ENCODE measurements around the gene MTFR2. TPM values are rescaled to one million over a fixed set of nuclear protein-coding genes. Genes with fewer than 3 reads are reported as not detected.

Gene MTFR2
- 10.5 and 12.6 TPM in 2 replicates for total RNA-seq (2021)
- Bru-seq, nascent RNA, result percentile 80 among the genes with signal in this experiment
- BruChase-seq, experiment 1, labeled RNA remaining after a 2-hour chase, result percentile 66 among the genes with signal in this experiment
- percentile 66 among the genes with signal in this experiment for BruChase-seq, experiment 2, labeled RNA remaining after a 6-hour chase
- long read RNA-seq, transcript MTFR2-205 (8 exons, 1,524 nt), result minor isoform, 7 of 23 reads
- long read RNA-seq, transcript MTFR2-203 (8 exons, 1,793 nt), result major isoform, 8 of 23 reads
- long read RNA-seq, partial matches to known transcripts, result 1 of 23 reads
- long read RNA-seq, other reads (novel, unspliced or antisense), result 7 of 23 reads

DNA sequence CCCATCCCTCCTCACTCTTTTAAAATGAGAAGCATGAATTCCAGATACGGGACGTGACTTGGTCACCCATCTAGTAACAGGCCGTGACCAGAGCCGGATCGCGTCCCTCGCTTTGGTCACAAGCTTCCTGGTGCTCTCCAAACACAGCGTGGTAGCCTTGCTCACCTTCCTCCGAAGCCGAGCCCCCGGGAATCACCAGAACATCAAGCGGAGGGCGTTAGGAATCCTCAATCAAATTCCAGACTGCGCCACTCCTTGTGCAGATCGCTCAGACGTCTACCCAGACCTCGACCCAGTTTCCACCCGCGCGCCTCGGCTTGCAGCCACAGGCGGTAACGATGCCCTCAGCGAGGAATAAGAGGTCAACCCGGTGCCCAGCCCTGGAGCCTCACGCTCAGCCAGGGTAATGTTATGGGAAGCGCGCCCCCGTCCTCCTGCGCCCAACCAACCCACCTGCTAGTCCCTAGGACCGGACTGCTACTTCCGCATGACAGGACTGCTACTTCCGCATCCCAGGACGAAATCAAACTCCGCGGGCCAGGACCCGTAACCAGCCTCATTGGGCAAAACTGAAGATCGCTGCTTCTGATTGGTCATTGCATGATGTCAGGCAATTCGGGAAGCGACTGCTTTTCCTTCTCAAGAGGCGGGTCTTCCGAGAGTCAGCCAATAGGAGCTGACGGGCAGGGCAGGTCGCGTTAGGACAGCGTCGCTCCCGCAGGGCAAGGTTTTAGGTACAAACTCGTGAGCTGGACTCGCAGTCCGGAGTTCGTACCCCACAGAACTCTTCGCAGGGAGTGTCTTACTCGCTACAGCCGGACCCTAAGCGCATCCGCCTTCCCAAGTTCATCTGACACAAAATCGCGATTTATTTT is at the start of gene MTFR2:
Gene MTFR2 (minus strand): TSS at position 501 of the 875 bp plus-strand sequence. CDS start 1,212 bp downstream, outside the sequence.
- peak within 1 kb of the TSS; percentile 13; the same call in 1 of the 2 replicates for H3K27ac ChIP-seq
- intact Hi-C loops (cut with micrococcal nuclease; ENCODE audit: unreplicated experiment), result loop anchor here (1.0 to 5.0 kb wide), 3 partner anchors 41 to 302 kb away; partner anchors contain the start of gene MAP7
- 0 out of 2 replicates have a peak, but pooled peaks cover 16% of the 10 kb centered on the region for H3K36me3 ChIP-seq (ENCODE audit: low read depth)
- peak within 1 kb of the TSS; percentile 79 for H3K4me3 ChIP-seq
- BruUV-seq (replicated peaks), result TSS peak; percentile 43
- ChIA-PET POLR2A (ENCODE audit: unreplicated experiment) (interaction anchor here (0.5 to 0.8 kb wide), 5 partner anchors 40 to 1349 kb away, joined by 4 to 21 read pairs (median 8); partner anchors contain the start of genes BCLAF1 and HBS1L), CTCF (interaction anchor here (0.7 kb wide), 1 partner anchor 715 kb away, joined by 3 read pairs; no protein-coding TSS in a partner anchor)
- no peaks in the 10 kb centered on the region for H3K27me3 ChIP-seq (ENCODE audit: insufficient read depth, low read depth)
- peak within 1 kb of the TSS; percentile 98 for H2AFZ ChIP-seq
- TF ChIP-seq, protein P1, sequence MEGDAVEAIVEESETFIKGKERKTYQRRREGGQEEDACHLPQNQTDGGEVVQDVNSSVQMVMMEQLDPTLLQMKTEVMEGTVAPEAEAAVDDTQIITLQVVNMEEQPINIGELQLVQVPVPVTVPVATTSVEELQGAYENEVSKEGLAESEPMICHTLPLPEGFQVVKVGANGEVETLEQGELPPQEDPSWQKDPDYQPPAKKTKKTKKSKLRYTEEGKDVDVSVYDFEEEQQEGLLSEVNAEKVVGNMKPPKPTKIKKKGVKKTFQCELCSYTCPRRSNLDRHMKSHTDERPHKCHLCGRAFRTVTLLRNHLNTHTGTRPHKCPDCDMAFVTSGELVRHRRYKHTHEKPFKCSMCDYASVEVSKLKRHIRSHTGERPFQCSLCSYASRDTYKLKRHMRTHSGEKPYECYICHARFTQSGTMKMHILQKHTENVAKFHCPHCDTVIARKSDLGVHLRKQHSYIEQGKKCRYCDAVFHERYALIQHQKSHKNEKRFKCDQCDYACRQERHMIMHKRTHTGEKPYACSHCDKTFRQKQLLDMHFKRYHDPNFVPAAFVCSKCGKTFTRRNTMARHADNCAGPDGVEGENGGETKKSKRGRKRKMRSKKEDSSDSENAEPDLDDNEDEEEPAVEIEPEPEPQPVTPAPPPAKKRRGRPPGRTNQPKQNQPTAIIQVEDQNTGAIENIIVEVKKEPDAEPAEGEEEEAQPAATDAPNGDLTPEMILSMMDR (conservative IDR thresholded peaks at IDR 0.05), result no peak
- TF ChIP-seq EZH2 (IDR thresholded peaks at IDR 0.05; ENCODE audit: low read depth), result no peak
- DNase-seq, result peak; percentile 93 to 100
- H3K9me2 ChIP-seq (ENCODE audit: insufficient read depth), result no peaks in the 10 kb centered on the region
- peak within 1 kb of the TSS; percentile 92 for H3K4me2 ChIP-seq
- H3K79me2 ChIP-seq (ENCODE audit: low read depth), result peaks cover 30% of the 10 kb centered on the region
- 0 out of 2 replicates have a peak, but pooled peaks cover 14% of the 10 kb centered on the region for H4K20me1 ChIP-seq (ENCODE audit: insufficient read depth)
- peaks cover 45% of the 10 kb centered on the region for H3F3A ChIP-seq (ENCODE audit: insufficient read depth, low read depth)
- H3K9me3 ChIP-seq (ENCODE audit: insufficient read depth, low read depth), result no peaks in the 10 kb centered on the region
- peaks cover 20% of the 10 kb centered on the region for H3K4me1 ChIP-seq (replicated peaks; ENCODE audit: insufficient read depth)

GRCh38 chr6:136294621-136295020 is 44.5 kb upstream of the MTFR2 start:
- H2AFZ ChIP-seq, result no peak overlapping the region
- BruUV-seq (replicated peaks), result no TSS peak
- ChIA-PET POLR2A (ENCODE audit: unreplicated experiment) (no interaction called here), CTCF (no interaction called here)
- H3K79me2 ChIP-seq (ENCODE audit: low read depth), result no peaks in the 10 kb centered on the region
- no peak for DNase-seq
- no peaks in the 10 kb centered on the region for H3K9me3 ChIP-seq (ENCODE audit: insufficient read depth, low read depth)
- H4K20me1 ChIP-seq (ENCODE audit: insufficient read depth), result no peaks in the 10 kb centered on the region
- peaks cover 13% of the 10 kb centered on the region for H3F3A ChIP-seq (ENCODE audit: insufficient read depth, low read depth)
- H3K27ac ChIP-seq, result no peak overlapping the region
- intact Hi-C loops (cut with micrococcal nuclease; ENCODE audit: unreplicated experiment), result no loop called here
- no peak overlapping the region for H3K4me3 ChIP-seq
- peaks cover 15% of the 10 kb centered on the region for H3K4me1 ChIP-seq (replicated peaks; ENCODE audit: insufficient read depth)
- no peaks in the 10 kb centered on the region for H3K9me2 ChIP-seq (ENCODE audit: insufficient read depth)
- H3K27me3 ChIP-seq (ENCODE audit: insufficient read depth, low read depth), result no peaks in the 10 kb centered on the region
- TF ChIP-seq EZH2 (IDR thresholded peaks at IDR 0.05; ENCODE audit: low read depth), result no peak
- TF ChIP-seq, protein P1 (conservative IDR thresholded peaks at IDR 0.05), result no peak
- no peaks in the 10 kb centered on the region for H3K36me3 ChIP-seq (ENCODE audit: low read depth)
- H3K4me2 ChIP-seq, result no peak overlapping the region

DNA sequence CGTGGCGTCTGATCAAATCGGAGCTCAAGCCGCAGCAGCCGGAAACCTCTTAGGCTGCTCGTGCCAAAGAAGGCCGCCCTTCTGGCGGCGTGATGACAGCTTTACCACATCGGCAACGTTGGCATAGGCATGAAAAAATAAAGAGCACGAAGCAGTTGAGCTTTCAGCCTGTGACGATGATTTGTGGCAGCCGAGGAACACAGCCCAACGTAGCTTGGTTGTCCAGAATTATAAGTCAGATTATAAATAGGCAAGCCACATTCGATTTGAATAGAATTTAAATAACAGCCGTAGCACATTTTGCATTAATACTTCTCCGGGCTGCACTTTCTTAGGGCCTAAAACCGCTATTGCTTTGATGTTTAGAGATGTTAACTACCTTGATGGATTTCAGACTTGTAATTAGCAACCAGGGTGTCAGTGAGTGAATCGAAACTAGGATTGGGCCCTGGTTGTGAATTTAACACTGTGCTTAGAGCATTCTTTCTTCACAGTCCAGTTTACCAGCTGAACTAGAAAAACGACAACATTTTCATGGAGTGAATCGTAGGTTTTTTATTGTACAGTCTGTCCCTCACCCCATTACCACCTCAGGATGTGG is 40.4 kb upstream of the MTFR2 start:
- H3K27me3 ChIP-seq (ENCODE audit: insufficient read depth, low read depth), result no peaks in the 10 kb centered on the region
- H3K79me2 ChIP-seq (ENCODE audit: low read depth), result peaks cover 41% of the 10 kb centered on the region
- peak overlapping the region; percentile 97 for H2AFZ ChIP-seq
- peaks cover 36% of the 10 kb centered on the region for H4K20me1 ChIP-seq (ENCODE audit: insufficient read depth)
- H3K4me2 ChIP-seq, result peak overlapping the region; percentile 95
- intact Hi-C loops (cut with micrococcal nuclease; ENCODE audit: unreplicated experiment), result loop anchor here (2.0 kb wide), 1 partner anchor 40 kb away; the partner anchor contains the start of gene MTFR2
- H3K9me2 ChIP-seq (ENCODE audit: insufficient read depth), result no peaks in the 10 kb centered on the region
- peak overlapping the region; percentile 97 for H3K27ac ChIP-seq
- TSS peak; percentile 97 for BruUV-seq (replicated peaks)
- TF ChIP-seq, protein P1 (conservative IDR thresholded peaks at IDR 0.05), result peak; percentile 44; the same call in 1 of the 2 replicates
- TF ChIP-seq EZH2 (IDR thresholded peaks at IDR 0.05; ENCODE audit: low read depth), result no peak
- ChIA-PET POLR2A (ENCODE audit: unreplicated experiment) (interaction anchor here (0.5 to 2.0 kb wide), 8 partner anchors 17 to 793 kb away, joined by 3 to 8 read pairs (median 4); partner anchors contain the start of genes AHI1, MAP7 and MTFR2), CTCF (no interaction called here)
- peaks cover 44% of the 10 kb centered on the region for H3K4me1 ChIP-seq (replicated peaks; ENCODE audit: insufficient read depth)
- H3F3A ChIP-seq (ENCODE audit: insufficient read depth, low read depth), result peaks cover 21% of the 10 kb centered on the region
- peaks cover 17% of the 10 kb centered on the region; the same call in 1 of the 2 replicates for H3K36me3 ChIP-seq (ENCODE audit: low read depth)
- H3K4me3 ChIP-seq, result peak overlapping the region; percentile 93
- DNase-seq, result peak; percentile 50 to 77
- H3K9me3 ChIP-seq (ENCODE audit: insufficient read depth, low read depth), result no peaks in the 10 kb centered on the region

Measured in PC-9 (cell line).